ENCODE results near the gene ROCK2. TPM values are rescaled to one million over a fixed set of nuclear protein-coding genes. Genes with fewer than 3 reads are reported as not detected.

The ROCK2 gene
- total RNA-seq, 1 donor from 2014 or later, result 61.4 TPM

GRCh38 chr2:11325961-11326676 lies 18.3 kb downstream of the ROCK2 start:
- Mint-ChIP-seq H3K27ac (ENCODE audit: unreplicated experiment) (no peak overlapping the region), H3K4me1 (ENCODE audit: low read depth) (peaks cover 24% of the 10 kb centered on the region), H3K4me3 (ENCODE audit: unreplicated experiment) (no peak overlapping the region), H3K27me3 (ENCODE audit: low read depth) (no peaks in the 10 kb centered on the region), H3K9me3 (ENCODE audit: low read depth) (peaks cover 3% of the 10 kb centered on the region), H3K36me3 (ENCODE audit: low read depth) (no peaks in the 10 kb centered on the region)
- no peak for TF ChIP-seq CTCF (IDR thresholded peaks at IDR 0.05)
- no peak for DNase-seq (ENCODE audit: low spot score)

DNA sequence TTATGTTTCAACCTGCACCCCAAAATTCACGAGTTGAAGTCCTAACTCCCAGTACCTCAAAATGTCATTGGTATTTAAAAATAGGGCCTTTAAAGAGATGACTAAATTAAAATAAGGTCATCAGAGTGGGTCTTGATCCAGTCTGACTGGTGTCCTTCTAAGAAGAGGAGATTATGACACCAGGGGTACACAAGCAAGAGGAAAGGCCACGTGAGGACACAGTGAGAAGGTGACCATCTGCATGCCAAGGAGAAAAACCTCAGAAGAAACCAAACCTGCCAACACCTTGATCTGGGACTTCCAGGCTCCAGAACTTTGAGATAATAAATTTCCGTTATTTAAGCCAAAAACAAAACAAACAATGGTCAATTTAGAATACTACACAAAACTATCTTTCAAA lies 22.6 kb downstream of the ROCK2 start:
- Mint-ChIP-seq H3K4me1 (ENCODE audit: low read depth) (peaks cover 9% of the 10 kb centered on the region), H3K27me3 (ENCODE audit: low read depth) (no peaks in the 10 kb centered on the region), H3K27ac (ENCODE audit: unreplicated experiment) (no peak overlapping the region), H3K36me3 (ENCODE audit: low read depth) (no peaks in the 10 kb centered on the region), H3K9me3 (ENCODE audit: low read depth) (no peaks in the 10 kb centered on the region), H3K4me3 (ENCODE audit: unreplicated experiment) (no peak overlapping the region)
- no peak for DNase-seq (ENCODE audit: low spot score)
- TF ChIP-seq CTCF (IDR thresholded peaks at IDR 0.05), result no peak

DNA sequence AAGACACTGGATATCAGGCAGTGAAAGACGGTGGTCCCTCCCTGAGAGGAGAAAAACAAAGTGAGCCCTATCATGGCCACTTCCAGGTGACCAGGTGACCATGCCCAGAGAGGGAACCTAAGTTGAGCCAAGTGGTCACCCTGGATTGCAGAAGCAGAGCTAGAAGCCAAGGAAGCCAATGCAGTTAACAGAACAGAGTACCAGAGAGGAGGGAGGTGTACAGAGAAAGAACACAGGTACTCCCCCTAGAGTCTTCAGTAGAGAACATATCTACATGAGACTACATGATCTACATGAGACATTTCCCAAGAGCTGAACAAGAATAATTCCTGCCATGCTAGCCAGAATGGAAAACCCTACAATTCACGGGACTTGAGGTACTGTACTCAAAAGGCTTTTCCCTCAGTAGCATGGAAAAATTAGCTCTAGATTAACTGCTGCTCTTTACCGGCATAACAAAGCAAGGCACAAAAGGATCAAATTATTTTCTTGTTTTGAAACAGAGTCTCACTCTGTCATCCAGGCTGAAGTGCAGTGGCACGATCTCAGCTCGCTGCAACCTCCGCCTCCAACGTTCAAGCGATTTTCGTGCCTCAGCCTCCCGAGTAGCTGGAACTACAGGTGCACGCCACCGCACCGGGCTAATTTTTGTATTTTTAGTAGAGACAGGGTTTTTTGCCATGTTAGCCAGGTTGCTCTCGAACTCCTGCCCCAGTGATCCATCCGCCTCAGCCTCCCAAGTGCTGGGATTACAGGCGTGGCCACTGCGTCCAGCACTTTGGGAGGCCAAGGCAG lies 23.5 kb downstream of the ROCK2 start:
- TF ChIP-seq CTCF (IDR thresholded peaks at IDR 0.05), result peak; percentile 28
- Mint-ChIP-seq H3K36me3 (ENCODE audit: low read depth) (no peaks in the 10 kb centered on the region), H3K4me1 (ENCODE audit: low read depth) (peaks cover 16% of the 10 kb centered on the region), H3K4me3 (ENCODE audit: unreplicated experiment) (no peak overlapping the region), H3K9me3 (ENCODE audit: low read depth) (no peaks in the 10 kb centered on the region), H3K27me3 (ENCODE audit: low read depth) (no peaks in the 10 kb centered on the region), H3K27ac (ENCODE audit: unreplicated experiment) (no peak overlapping the region)
- DNase-seq (ENCODE audit: low spot score), result peak; percentile 32

DNA sequence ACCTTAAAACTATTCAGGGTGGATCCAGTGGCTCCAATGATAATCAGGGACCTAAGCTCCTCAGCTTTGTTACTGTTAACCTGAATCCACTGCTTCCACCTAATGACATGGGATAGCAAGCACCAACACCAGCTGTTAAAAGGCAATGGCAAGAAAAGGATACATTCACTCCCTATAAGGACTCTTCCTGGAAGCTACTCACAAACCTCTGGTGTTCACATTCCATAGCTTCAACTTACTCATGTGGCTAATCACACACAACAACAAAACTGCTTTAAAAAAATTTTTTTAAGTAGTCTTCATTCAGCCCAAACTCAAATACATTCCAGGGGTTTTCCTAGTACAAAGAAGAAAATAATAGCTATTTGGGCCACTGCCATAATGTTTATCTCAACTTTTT lies 24.5 kb downstream of the ROCK2 start:
- no peak overlapping the region for H3K4me3 Mint-ChIP-seq (ENCODE audit: unreplicated experiment)
- TF ChIP-seq CTCF (IDR thresholded peaks at IDR 0.05), result no peak
- H3K27me3 Mint-ChIP-seq (ENCODE audit: low read depth), result no peaks in the 10 kb centered on the region
- H3K4me1 Mint-ChIP-seq (ENCODE audit: low read depth), result peaks cover 16% of the 10 kb centered on the region
- H3K9me3 Mint-ChIP-seq (ENCODE audit: low read depth), result no peaks in the 10 kb centered on the region
- no peaks in the 10 kb centered on the region for H3K36me3 Mint-ChIP-seq (ENCODE audit: low read depth)
- H3K27ac Mint-ChIP-seq (ENCODE audit: unreplicated experiment), result no peak overlapping the region
- no peak for DNase-seq (ENCODE audit: low spot score)

- TF ChIP-seq CTCF (IDR thresholded peaks at IDR 0.05), result no peak
- H3K4me3 Mint-ChIP-seq (ENCODE audit: unreplicated experiment), result no peak overlapping the region
- no peaks in the 10 kb centered on the region for H3K9me3 Mint-ChIP-seq (ENCODE audit: low read depth)
- peaks cover 41% of the 10 kb centered on the region for H3K4me1 Mint-ChIP-seq (ENCODE audit: low read depth)
- no peaks in the 10 kb centered on the region for H3K36me3 Mint-ChIP-seq (ENCODE audit: low read depth)
- DNase-seq (ENCODE audit: low spot score), result no peak
- H3K27ac Mint-ChIP-seq (ENCODE audit: unreplicated experiment), result no peak overlapping the region
- H3K27me3 Mint-ChIP-seq (ENCODE audit: low read depth), result no peaks in the 10 kb centered on the region
Observed at GRCh38 chr2:11315074-11315705, 29.2 kb downstream of the ROCK2 start.

Data from chondrocyte (in vitro differentiated cells).